ENCODE data around the gene CTIF. TPM values are rescaled to one million over a fixed set of nuclear protein-coding genes. Genes with fewer than 3 reads are reported as not detected.

CTIF gene
- total and polyA plus RNA-seq, 2 experiments from 2014 or later: 8.6 to 14.4 TPM

- TF ChIP-seq ZNF462 (CRISPR knock-in tag; IDR thresholded peaks at IDR 0.05) (no peak), EZH2 (IDR thresholded peaks at IDR 0.05; ENCODE audit: low read depth, unreplicated experiment) (no peak), EZH2phosphoT487 (IDR thresholded peaks at IDR 0.05; ENCODE audit: unreplicated experiment) (no peak), STAT1 (IDR thresholded peaks at IDR 0.05; ENCODE audit: unreplicated experiment) (no peak), REST (IDR thresholded peaks at IDR 0.05; ENCODE audit: unreplicated experiment) (no peak), CTCF (conservative IDR thresholded peaks at IDR 0.05; ENCODE audit: low read depth in 2 of 2) (no peak), JUNB (IDR thresholded peaks at IDR 0.05; ENCODE audit: unreplicated experiment) (no peak), ZNF331 (CRISPR knock-in tag; IDR thresholded peaks at IDR 0.05; ENCODE audit: low read depth) (no peak), NANOG (IDR thresholded peaks at IDR 0.05; ENCODE audit: borderline replicate concordance) (no peak), CREB1 (CRISPR knock-in tag; IDR thresholded peaks at IDR 0.05; ENCODE audit: low read depth) (no peak)
These were observed 263.9 kb downstream of the CTIF start (continued) for GRCh38 chr18:48802543-48803290.
